ENCODE results near the gene VPS9D1.

DNA sequence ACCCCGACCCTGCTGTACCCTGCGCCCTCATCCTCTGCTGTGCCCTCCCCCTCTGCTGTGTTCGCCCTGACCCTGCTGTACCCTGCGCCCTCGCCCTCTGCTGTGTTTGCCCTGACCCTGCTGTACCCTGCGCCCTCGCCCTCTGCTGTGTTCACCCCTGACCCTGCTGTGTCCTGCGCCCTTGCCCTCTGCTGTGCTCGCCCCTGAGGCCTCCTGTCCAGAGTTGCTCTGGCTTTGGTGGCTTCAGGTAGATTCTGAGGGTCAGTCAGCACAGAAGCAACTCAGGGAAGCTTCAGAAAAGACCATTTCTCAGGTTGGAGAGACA is 12.2 kb upstream of the VPS9D1 start:
- TF ChIP-seq, protein P1, sequence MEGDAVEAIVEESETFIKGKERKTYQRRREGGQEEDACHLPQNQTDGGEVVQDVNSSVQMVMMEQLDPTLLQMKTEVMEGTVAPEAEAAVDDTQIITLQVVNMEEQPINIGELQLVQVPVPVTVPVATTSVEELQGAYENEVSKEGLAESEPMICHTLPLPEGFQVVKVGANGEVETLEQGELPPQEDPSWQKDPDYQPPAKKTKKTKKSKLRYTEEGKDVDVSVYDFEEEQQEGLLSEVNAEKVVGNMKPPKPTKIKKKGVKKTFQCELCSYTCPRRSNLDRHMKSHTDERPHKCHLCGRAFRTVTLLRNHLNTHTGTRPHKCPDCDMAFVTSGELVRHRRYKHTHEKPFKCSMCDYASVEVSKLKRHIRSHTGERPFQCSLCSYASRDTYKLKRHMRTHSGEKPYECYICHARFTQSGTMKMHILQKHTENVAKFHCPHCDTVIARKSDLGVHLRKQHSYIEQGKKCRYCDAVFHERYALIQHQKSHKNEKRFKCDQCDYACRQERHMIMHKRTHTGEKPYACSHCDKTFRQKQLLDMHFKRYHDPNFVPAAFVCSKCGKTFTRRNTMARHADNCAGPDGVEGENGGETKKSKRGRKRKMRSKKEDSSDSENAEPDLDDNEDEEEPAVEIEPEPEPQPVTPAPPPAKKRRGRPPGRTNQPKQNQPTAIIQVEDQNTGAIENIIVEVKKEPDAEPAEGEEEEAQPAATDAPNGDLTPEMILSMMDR (IDR thresholded peaks at IDR 0.05) = no peak
- TF ChIP-seq POLR2A (IDR thresholded peaks at IDR 0.05) = no peak
